ENCODE data around the gene EPB41L4B. TPM values are rescaled to one million over a fixed set of nuclear protein-coding genes. Genes with fewer than 3 reads are reported as not detected.

Gene EPB41L4B
- total and polyA plus RNA-seq, 2 experiments from 2014 or later, result 11.0 to 32.2 TPM

DNA sequence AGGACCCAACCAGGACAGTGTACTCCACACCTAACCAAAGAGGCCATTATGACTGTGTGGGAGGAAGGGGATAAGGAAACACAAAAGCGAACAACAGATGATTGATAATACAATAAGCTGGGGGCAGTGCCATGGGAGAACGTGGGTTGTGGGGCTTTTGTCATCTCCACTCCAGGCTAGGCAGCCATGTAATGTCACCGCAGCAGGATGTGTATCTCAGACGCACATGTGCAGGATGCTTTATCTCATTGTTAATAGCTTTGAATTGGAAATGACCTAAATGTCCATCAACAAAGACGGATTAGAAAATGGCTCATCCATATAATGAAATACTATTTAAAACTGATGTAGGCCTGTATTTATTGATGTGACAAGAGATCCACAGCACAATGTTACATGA, 51.0 kb downstream of the EPB41L4B start:
- Histone ChIP-seq H3K9me2 (ENCODE audit: insufficient read depth) (no peaks in the 10 kb centered on the region), H2AFZ (no peak overlapping the region), H3K4me3 (no peak overlapping the region), H3K79me2 (replicated peaks; ENCODE audit: insufficient read depth) (peaks cover 31% of the 10 kb centered on the region), H3K36me3 (ENCODE audit: insufficient read depth) (peaks cover 4% of the 10 kb centered on the region), H4K20me1 (replicated peaks; ENCODE audit: insufficient read depth) (peaks cover 10% of the 10 kb centered on the region; the same call in 1 of the 2 replicates), H3K4me2 (no peak overlapping the region), H3K27ac (ENCODE audit: low read depth) (no peak overlapping the region), H3K4me1 (ENCODE audit: insufficient read depth) (peaks cover 17% of the 10 kb centered on the region), H3K27me3 (ENCODE audit: insufficient read depth) (no peaks in the 10 kb centered on the region), H3F3A (replicated peaks; ENCODE audit: low read depth) (no peaks in the 10 kb centered on the region)
- Mint-ChIP-seq H3K27me3 (ENCODE audit: insufficient read depth, low read depth, poor library complexity) (no peaks in the 10 kb centered on the region), H3K9me3 (no peaks in the 10 kb centered on the region; the same call in 2 of the 3 replicates), H3K36me3 (ENCODE audit: low read depth) (peaks cover 18% of the 10 kb centered on the region), H3K4me1 (peaks cover 23% of the 10 kb centered on the region), H3K27ac (no peak overlapping the region), H3K4me3 (no peak overlapping the region)
- no peak for DNase-seq (ENCODE audit: low spot score)
- TF ChIP-seq STAT1 (IDR thresholded peaks at IDR 0.05; ENCODE audit: unreplicated experiment) (no peak), EZH2phosphoT487 (IDR thresholded peaks at IDR 0.05; ENCODE audit: unreplicated experiment) (no peak), EZH2 (IDR thresholded peaks at IDR 0.05; ENCODE audit: low read depth, unreplicated experiment) (no peak), ZNF331 (CRISPR knock-in tag; IDR thresholded peaks at IDR 0.05; ENCODE audit: low read depth) (no peak), JUNB (IDR thresholded peaks at IDR 0.05; ENCODE audit: unreplicated experiment) (no peak), POLR2AphosphoS5 (IDR thresholded peaks at IDR 0.05; ENCODE audit: low read depth) (no peak)
- TF ChIP-seq, protein P1, sequence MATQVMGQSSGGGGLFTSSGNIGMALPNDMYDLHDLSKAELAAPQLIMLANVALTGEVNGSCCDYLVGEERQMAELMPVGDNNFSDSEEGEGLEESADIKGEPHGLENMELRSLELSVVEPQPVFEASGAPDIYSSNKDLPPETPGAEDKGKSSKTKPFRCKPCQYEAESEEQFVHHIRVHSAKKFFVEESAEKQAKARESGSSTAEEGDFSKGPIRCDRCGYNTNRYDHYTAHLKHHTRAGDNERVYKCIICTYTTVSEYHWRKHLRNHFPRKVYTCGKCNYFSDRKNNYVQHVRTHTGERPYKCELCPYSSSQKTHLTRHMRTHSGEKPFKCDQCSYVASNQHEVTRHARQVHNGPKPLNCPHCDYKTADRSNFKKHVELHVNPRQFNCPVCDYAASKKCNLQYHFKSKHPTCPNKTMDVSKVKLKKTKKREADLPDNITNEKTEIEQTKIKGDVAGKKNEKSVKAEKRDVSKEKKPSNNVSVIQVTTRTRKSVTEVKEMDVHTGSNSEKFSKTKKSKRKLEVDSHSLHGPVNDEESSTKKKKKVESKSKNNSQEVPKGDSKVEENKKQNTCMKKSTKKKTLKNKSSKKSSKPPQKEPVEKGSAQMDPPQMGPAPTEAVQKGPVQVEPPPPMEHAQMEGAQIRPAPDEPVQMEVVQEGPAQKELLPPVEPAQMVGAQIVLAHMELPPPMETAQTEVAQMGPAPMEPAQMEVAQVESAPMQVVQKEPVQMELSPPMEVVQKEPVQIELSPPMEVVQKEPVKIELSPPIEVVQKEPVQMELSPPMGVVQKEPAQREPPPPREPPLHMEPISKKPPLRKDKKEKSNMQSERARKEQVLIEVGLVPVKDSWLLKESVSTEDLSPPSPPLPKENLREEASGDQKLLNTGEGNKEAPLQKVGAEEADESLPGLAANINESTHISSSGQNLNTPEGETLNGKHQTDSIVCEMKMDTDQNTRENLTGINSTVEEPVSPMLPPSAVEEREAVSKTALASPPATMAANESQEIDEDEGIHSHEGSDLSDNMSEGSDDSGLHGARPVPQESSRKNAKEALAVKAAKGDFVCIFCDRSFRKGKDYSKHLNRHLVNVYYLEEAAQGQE (IDR thresholded peaks at IDR 0.05; ENCODE audit: unreplicated experiment), result no peak
- no peak for ATAC-seq

DNA sequence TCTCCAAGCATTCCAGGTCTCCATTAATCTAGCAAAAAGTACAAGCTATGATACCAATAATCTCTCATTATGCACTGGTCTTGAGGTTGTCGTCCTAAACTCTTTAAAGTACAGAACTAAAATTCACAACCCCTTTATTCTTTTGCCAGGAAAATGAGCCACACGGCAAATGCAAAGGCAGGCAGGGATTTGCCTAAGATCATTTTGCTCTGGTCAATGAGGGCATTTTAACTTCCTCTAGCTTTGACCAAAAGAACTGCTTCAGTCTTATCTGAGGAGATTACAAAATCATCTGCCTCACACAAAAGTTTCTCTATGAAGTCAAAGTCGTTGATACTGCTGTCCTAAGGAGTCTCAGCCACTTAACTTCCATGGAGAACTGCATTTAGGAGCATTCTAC, 51.8 kb downstream of the EPB41L4B start:
- Histone ChIP-seq H3K36me3 (ENCODE audit: insufficient read depth) (peaks cover 4% of the 10 kb centered on the region), H3K4me2 (no peak overlapping the region), H3K79me2 (replicated peaks; ENCODE audit: insufficient read depth) (peaks cover 33% of the 10 kb centered on the region), H3K9me2 (ENCODE audit: insufficient read depth) (no peaks in the 10 kb centered on the region), H3K27ac (ENCODE audit: low read depth) (no peak overlapping the region), H2AFZ (no peak overlapping the region), H3K27me3 (ENCODE audit: insufficient read depth) (no peaks in the 10 kb centered on the region), H3F3A (replicated peaks; ENCODE audit: low read depth) (no peaks in the 10 kb centered on the region), H3K4me3 (no peak overlapping the region), H3K4me1 (ENCODE audit: insufficient read depth) (peaks cover 17% of the 10 kb centered on the region), H4K20me1 (replicated peaks; ENCODE audit: insufficient read depth) (peaks cover 10% of the 10 kb centered on the region; the same call in 1 of the 2 replicates)
- Mint-ChIP-seq H3K9me3 (no peaks in the 10 kb centered on the region; the same call in 2 of the 3 replicates), H3K27ac (no peak overlapping the region), H3K27me3 (ENCODE audit: insufficient read depth, low read depth, poor library complexity) (no peaks in the 10 kb centered on the region), H3K4me3 (no peak overlapping the region), H3K36me3 (ENCODE audit: low read depth) (peaks cover 18% of the 10 kb centered on the region), H3K4me1 (peaks cover 23% of the 10 kb centered on the region)
- DNase-seq (ENCODE audit: low spot score) (no peak), ATAC-seq (no peak)
- TF ChIP-seq EZH2 (IDR thresholded peaks at IDR 0.05; ENCODE audit: low read depth, unreplicated experiment) (no peak), ZNF114 (CRISPR knock-in tag; IDR thresholded peaks at IDR 0.05) (no peak)
